ENCODE results near the gene PRDM7.
"Not testable (repeated sequence)": the region's sequence is repeated elsewhere in the genome, so short reads cannot be mapped to it uniquely, and the experiment has no call there.

- TF ChIP-seq CTCF (IDR thresholded peaks at IDR 0.05): peak in 1 of 6 experiments; percentile 19
- TF ChIP-seq POLR2A (IDR thresholded peaks at IDR 0.05): not testable (repeated sequence)
These were observed 29.1 kb upstream of the PRDM7 start for GRCh38 chr16:90106271-90106670.

Data from Peyer's patch (tissue), 4 donors.